ENCODE results near the gene UFC1.
A peak's percentile ranks its signal among the peaks of the same experiment; 100 is the strongest.

The UFC1 gene

GRCh38 chr1:161137881-161138280, 15.9 kb upstream of the UFC1 start:
- DNase-seq = no peak

DNA sequence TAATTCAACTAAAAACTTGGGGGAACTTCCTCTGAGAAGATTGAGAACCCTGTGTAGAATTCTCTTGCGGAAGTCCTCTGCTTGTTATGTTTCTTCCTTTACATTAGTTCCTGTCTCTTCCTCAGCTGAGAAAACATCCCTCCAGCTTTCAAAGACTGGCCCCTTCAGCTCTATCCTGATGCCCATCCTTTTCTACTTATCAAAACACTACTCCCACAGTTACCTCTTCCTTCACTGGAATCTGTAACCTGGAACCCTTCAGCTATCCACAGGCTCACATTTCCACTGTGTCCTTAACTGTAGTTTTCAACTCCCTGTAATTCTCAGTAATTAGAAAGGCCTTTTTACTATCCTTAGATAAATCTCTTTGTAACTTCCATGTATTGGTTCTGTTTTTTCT, 15.3 kb upstream of the UFC1 start:
- no peak for DNase-seq

DNA sequence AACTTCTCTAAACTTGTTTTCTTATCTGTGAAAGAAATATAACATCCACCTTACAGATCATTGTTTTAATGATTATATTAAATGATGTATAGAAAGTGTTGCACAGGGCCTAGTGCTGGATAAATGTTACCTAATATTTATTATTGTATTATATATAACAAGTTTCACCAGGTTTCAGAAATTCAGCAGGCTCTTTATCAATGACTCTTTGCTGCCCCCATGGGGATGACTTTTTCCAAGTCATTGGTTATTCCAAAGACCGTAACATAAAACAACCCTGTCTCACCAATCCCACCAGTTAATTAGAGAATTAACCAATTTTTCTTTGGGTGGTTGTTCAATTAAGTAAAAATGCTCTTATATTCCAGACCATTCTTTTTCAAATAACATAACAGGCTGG, 14.0 kb upstream of the UFC1 start:
- DNase-seq = peak in 1 of 2 experiments; percentile 50

GRCh38 chr1:161140755-161141400, 12.9 kb upstream of the UFC1 start:
- DNase-seq = no peak

DNA sequence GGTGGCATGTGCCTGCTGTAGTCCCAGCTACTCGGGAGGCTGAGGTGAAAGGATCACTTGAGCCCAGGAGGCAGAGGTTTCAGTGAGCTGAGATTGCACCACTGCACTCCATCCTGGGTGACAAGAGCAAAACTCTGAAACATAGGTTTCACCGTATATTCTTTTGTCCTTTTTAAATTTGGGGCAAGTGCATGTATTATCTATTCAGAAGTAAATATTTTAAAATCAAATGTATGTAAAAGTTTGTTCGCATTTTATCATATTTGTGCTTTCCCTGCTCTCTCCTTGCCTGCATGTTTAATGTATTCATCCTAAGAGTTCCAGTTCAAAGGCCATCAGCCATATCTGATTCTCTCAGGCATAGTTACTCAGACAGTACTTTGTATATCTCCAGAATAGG, 7.9 kb upstream of the UFC1 start:
- DNase-seq = no peak

DNA sequence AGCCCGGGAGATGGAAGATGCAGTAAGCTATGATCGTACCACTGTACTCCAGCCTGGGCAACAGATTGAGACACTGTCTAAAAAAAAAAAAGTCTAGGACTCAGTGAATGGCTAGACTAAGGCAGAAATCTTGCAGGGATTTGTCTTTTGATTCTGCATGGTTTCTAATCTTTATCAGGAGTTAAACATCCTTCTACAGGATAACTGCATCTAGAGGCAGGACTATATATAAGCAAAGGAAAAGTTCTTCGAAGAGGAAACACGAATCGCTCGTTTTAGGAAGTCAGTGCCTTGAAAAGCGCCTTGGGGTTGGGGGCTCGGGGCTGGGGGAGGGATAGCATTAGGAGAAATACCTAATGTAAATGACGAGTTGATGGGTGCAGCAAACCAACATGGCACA, 602 bp upstream of the UFC1 start:
- DNase-seq = no peak

- no peak for DNase-seq
Measured at GRCh38 chr1:161157867-161158266, 4.1 kb downstream of the UFC1 start.

DNA sequence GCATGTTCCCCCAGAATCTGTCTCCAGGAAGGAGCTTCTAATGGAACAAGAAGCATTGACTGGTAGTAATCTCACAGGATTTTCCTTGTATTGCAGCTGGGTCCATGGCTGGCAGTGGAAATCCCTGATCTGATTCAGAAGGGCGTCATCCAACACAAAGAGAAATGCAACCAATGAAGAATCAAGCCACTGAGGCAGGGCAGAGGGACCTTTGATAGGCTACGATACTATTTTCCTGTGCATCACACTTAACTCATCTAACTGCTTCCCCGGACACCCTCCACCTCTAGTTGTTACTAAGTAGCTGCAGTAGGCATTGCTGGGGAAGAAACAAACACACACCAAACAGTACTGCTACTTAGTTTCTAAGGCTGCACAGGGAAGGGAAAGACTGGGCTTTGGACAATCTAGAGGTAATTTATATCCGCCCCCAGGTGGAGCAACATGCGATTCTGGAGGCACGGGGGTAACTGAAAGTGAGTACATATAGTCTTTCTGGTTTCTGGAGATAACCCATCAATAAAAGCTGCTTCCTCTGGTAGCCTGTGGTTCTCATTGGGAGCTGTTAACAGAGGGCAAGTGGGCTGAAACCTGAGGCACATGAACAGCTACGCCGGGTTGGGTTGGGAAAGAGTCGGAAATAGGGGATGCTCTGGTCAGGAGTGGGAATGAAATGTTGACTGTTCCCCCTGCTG, 4.7 kb downstream of the UFC1 start:
- DNase-seq = no peak

- peak; percentile 87 to 93 for DNase-seq
Measured at GRCh38 chr1:161159087-161159912, 5.5 kb downstream of the UFC1 start, which contains the start of gene USP21. Gene USP21 (plus strand): TSS chr1:161159500. CDS start chr1:161160641, 1,141 bp downstream.

DNA sequence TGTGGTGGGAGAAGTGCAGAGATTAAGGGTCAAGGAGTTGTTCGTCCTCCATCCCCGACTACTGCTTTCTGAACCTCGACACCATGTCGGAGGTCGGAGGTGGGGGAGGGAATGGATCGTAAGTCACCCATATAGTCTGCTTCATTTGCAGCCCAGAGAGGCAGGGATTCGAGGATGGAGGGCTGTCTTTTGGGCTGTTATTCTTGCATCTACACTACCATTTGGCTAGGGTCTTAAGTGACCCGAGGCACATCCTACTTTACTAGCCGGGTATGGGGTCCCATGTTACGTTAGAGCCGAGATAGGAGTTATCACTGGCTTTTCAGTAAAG, 6.1 kb downstream of the UFC1 start:
- no peak for DNase-seq

- no peak for DNase-seq
Measured at GRCh38 chr1:161160671-161161145, 6.9 kb downstream of the UFC1 start.

DNA sequence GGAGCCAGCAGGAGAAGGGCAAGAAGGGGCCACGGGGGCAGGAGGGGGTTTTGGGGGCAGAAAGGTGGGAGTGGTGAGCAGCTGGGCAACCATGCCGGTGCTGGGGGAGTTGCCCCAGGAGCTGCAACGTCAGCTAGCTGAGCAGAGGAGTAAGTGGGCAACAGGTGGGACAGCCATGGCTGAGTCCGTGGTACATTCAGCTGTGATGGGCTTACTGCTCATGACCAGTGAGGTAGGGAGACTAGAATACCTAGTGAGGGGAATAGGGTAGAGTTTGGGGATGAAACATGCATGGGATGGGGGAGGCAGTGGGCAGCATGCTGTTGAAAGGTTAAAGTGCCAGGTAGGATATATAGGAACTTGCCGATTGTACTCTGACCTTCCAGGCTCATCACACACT, 7.9 kb downstream of the UFC1 start:
- no peak for DNase-seq

- no peak for DNase-seq
Measured at GRCh38 chr1:161162052-161162451, 8.3 kb downstream of the UFC1 start.

DNA sequence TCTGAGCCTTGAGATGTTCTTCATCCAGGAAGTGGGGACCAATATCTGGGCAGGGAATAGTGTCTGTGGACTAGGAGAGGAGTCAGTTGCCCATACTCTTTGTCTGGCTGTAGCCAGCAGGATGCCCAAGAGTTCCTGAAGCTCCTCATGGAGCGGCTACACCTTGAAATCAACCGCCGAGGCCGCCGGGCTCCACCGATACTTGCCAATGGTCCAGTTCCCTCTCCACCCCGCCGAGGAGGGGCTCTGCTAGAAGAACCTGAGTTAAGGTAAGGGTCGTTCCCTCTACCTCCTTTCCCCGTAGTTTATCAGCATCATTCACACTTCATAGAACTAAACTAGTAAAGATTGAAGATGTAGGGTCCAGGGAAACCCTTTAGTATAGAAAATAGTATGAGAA, 9.0 kb downstream of the UFC1 start:
- DNase-seq = no peak

DNA sequence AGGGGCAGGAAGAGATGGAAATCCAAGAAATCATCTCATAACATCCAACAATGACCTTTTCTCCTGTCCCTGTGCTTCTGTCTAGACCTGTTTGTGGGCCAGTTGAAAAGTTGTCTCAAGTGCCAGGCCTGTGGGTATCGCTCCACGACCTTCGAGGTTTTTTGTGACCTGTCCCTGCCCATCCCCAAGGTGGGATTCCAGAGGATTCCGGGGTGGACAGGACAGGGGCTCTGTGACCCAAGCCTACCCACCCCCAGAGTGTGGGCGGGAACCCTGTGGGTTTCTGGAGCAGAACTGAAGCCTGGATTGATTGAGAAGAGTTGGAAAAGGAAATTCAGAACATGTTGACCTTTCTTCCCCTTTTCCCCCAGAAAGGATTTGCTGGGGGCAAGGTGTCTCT, 10.0 kb downstream of the UFC1 start:
- no peak for DNase-seq

- no peak for DNase-seq
Measured at GRCh38 chr1:161164901-161165610, 11.3 kb downstream of the UFC1 start.

GRCh38 chr1:161165742-161166668, 12.2 kb downstream of the UFC1 start, which contains the start of gene PPOX:
Gene PPOX (plus strand): TSS chr1:161166426. CDS start chr1:161166848, 422 bp downstream.
- peak; percentile 99 to 100 for DNase-seq

GRCh38 chr1:161166669-161167548, 13.1 kb downstream of the UFC1 start:
- DNase-seq = peak; percentile 53 to 63

- DNase-seq = no peak
Measured at GRCh38 chr1:161168906-161169305, 15.1 kb downstream of the UFC1 start.

DNA sequence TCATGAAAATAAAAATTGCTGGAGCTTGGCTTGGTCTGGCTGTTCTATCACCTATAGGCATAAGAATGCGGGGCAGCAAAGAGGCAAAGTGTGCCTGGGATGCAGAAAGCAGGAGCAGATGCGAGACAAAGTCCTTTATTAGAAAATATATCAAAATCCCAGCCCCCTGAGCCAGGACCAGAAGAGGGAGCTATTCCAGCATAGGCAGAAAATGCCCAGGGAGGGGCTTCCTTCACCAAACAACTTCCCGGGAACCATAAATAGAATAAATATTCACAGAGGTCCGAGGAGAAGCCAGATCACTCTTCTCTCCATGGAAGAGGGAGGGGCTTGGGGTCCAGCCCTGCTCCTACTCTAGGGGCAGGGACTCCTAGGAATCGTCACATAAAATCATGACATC, 17.4 kb downstream of the UFC1 start:
- DNase-seq = no peak

DNA sequence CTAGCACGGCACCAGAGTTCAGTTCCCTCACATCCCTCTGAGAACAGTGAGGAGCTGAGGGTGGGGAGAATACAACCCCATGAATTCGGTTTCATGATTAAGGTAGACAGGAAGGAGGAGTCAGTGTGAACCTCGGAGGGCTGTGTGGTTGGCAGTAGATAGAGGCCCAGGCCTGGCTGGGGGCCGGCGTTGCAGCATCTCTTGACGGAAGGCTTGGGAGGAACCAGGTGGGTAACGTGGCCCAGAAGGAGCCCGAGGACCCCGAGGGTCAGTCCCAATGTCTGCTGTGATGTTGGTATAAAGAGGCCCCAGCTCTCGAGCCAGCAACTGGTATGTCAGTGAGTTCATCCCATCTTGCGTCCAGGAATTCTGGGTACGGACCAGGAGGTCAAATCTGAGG, 17.9 kb downstream of the UFC1 start:
- DNase-seq = no peak
